Activated CD4-positive, alpha-beta T cell treated with anti-CD3 and anti-CD28 coated beads, Interleukin-2, amount 50 U/mL, for 16 hours (primary cell): ENCODE results near the gene AHNAK2.

Experiments used
- DNase-seq: peaks from one replicate; pipeline ENCODE4 v3.0.0-alpha.2; 2020

The AHNAK2 gene

DNA sequence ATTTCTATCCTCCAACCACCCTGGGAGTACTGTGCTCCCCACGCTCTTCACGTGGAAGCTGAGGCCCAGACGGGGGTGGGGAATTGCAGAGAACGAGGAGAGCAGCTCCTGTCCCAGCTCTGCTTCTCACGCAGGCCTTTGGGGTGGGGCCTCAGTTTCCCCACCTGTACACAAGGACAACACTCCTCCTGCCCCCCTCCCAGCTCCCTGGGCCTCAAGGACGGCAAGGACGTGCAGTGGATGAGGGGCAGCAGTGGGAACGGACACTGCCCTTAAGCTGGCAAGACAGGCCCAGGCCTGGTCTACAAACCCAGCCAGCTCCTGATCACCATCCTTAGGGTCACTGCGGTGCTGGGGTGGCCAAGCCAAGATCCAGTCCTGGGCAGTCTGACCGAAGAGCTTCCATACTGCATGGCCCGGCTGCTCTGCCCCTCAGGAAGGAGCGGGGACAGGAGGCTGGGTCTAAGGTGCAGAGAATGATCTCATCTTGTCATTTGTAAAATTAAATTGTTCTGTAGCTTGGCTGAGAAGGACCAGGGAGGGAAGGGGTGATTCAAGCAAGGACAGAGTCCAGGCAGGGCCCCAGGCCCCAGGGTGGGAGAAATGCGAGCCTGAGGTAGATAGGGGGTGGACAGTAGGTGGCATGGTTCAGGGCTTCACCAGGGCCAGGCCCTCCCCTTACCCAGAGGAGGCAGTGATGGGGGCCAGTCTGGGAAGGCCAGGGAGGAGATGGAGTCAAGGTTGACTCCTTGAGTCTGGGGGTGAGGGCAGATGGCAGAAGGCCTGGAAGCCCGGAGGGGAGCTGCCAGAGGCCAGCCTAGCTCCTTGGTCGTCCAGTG lies 6.1 kb upstream of the AHNAK2 start:
- no peak for DNase-seq

DNA sequence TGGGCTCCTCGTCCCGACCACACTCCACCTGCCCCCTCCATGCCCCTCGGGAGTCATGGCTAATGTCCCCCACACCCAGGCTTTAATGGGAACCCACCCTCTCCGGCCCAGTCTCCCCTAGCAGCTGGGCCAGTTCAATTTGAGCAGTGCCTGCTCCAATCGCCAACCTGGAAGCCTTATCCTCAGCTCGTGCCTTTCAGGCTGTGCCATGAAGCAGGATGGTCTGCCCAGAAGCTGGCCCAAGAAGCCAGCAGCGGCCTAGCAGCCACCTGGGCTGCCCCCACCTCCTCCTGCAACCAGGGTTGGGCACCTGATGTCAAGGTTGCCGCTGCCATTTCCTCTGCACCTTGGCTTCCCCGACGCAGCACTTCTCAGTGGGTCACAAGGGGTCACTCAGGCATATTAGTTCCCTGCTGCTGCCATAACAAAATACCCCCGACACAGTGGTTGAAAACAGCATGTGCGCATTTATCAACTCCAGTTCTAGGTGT lies 5.1 kb upstream of the AHNAK2 start:
- no peak for DNase-seq

DNA sequence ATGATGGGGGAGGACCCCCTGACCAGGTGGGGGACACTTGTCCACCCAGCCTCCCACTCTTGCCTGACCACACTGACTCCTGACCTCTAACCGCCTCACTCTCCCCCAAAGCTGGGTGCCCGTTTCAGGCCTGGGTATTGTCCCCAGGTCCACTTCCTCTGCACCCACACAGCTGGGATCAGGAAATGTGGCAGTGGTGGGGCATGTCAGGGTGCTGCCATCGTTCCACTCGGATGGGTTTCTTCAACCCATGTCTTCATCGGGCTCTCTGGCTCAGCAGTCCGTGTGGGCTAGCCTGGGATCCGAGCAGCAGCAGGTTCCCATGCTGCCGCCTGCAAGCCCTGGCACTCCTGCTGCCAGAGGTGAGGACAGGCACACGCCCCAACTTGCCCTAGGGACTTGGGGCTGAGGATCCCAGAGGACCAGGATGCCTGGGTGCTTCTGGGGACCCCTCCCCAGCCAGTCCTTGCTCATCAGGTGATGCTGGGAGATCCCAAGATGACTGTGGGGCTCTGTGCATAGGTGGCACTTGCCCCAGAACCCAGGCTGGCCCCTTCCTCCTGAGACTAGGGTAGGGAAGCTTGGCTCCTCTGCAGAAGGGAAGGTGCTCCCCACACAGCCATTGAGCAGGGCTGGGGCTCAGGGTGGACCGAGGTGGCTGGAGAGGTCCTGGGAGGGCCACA lies 4.5 kb upstream of the AHNAK2 start:
- no peak for DNase-seq

DNA sequence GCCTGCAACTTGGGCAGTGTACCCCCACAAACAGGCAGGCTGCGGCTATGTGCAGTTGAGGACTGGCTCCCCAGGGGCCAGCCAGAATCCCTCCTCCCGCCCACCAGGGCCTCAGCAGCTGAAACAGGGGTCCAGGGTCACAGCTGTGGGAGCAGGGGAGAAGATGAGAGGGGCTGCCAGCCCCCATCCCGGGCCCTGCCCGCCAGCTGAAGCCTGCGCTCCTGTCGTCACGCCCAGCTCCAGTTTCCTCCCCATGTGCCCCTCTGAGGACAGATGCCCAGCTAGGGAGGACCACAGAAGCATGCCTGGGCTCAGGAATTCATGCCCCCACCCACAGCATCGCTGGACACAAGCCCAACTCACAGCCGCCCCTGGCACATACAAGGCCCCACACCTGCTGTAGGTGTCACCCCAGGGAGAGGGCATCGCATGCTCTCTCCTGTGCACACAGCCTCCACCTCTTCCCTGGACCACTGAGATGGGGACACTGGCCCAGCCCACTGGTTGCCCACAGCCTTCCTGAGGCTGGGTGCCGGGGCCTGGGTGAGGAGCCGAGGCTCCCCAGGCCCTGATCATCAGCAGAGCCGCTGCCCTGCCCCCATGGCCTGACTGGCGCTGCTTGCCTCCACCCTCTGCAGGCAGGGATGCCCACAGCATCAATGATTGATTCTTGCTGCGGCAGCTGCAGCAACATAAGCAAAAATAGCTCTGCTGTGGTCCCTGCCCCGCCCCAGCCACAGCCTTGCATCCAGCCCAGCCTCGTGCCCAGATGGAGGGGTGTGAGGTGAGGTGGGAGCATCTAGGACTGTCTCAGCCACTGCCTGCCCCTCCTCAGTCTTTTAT lies 3.7 kb upstream of the AHNAK2 start:
- DNase-seq: no peak

DNA sequence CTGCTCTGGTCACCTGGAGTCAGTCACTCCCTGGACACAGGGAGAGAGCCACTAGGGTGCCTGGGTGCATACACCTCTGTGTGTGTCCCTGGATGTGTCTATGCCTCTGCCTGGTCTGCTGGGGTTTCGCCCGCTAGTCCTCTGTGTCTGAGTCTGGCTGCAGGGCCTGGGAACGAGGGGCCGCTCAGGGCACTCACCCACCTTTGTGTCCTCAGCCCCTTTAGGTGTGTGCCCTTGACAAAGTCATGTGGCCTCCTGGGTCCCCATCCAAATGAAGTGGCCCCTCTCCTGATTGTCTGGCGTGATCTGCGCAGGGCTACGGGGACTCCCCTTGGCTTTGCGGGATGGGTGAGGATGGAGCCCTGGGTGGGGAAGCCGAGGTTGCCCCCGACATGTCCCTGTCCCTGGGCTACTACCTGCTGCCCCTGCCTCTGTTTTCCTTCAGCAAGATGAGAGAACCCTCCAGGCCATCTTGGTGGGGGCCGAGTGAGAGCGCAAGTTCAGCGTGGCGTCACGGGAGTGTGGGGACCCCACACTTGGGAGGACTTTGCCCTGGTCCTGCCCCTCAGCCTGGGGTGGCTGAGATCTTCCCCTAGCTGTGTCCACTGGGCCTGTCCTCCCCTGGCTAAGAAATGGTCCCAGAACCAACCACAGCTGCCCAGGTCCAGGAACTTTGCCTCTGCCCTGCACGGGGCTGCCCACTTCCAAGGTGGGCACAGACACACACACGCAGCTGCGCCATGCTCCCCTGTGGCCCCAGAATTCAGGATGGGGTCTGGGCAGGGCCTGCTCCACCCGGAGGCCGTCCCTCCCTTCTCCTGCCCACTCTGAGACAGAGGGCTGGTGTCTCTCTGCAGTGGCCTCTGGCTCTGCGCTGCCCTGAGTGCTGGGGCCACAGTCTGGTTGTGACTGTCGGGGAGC lies 2.7 kb upstream of the AHNAK2 start:
- no peak for DNase-seq

DNA sequence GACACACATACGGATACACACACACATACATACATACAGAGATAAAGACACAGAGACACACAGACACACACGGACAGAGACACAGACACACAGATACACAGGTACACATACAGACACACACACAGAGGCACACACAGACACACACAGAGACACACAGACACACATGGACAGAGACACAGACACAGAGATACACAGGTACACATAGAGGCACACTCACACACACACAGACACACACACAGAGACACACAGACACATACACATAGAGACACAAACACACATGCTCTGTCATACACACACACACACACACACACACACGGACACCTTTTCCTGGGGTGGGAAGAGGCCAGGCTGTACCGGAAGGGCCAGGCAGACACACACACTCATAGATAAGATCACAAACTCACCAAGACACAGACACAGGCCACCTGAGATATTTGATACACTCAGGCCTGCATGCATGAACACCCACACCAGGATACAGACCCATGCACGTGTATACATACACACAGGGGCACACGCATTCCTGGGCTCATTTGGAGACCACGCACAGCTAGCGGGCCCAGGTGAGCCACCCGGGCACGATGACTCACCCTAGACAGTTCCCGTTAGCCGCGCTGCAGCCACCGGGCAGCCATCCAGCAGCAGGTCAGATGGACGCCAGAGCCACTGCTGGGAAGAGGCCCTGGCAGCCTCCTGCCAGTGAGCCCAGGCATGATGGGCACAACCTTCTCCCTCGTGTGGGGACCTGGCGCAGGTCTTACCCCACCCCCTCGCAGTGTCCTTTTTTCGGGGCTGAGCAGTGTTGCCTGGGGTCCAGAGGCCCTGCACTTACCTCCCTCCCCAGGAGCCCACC lies 1.8 kb upstream of the AHNAK2 start:
- no peak for DNase-seq

DNA sequence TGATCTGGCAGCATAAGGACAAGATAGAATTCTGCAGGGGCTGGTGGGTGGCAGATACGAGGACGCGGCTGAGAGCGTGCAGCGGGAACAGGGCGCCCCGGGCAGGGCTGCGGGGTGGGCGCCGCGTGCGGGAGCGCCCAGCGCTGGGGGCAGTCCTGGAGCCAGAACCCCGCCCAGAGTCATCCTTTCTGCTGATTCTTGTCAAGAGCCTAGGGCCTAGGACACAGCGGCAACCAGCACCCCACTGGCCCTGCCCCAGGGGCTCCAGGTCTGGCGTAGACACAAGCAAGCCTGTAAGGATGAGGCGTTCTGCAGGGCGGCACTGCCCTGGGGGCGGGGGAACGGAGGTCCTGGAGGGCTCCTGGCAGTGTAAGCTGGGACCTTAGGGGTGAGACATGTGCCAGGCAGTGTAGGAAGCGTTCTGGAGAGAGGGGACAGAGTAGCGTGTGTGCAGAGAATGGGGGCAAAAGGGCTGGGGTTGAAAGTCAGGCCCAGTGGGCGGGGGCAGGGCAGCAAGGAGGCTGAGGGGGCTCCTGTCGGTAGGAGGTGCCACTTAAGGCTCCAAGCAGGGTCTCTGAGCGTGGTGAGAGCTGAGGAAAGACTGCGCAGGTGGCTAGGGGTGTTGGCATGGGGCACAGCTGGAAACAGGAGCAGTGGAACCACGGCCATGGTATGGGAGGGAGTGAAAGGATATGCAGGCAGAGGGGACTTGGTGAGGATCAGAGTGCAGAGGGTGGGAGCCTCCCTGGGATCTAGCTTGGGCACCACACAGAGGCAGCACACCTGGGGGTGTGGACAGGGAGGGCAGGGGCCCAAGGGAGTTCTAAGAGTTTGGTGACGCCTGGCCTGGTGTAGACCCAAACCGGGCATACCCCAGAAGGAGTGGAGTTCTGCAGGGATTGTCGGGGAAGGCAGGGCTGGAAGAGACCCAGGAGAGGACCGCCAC lies 845 bp upstream of the AHNAK2 start:
- no peak for DNase-seq

DNA sequence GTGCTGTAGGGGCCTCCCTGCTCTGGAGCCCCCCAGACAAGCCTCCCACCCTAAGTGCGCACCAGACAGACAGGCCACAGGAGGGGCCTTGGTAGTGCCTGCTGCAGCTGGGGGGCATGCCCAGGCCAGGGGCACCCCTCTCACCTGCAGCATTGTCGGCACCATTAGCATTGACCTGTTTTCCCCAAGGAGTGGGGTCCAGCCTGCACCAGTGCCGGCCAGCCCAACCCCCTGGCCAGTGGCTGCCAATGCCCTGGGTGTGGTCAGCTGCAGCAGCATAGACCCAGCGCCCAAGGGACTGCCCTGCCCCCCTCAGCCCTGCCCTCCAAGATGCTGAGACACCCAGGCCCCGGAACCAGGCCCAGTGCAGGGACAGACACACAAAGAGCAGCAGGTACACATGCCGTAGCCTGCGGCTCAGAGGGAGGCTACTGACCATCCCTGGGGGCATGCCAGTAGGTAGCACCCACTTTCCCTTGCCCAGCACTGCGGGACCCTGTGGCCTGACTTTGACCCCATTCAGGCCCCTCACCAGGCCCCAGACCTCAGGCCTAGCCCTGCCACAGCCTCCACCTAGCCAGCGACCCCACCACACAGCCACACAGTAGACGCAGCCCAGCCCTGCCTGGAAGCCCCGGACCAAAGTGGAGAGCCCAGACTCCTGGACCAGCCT lies 1.0 kb downstream of the AHNAK2 start:
- no peak for DNase-seq

DNA sequence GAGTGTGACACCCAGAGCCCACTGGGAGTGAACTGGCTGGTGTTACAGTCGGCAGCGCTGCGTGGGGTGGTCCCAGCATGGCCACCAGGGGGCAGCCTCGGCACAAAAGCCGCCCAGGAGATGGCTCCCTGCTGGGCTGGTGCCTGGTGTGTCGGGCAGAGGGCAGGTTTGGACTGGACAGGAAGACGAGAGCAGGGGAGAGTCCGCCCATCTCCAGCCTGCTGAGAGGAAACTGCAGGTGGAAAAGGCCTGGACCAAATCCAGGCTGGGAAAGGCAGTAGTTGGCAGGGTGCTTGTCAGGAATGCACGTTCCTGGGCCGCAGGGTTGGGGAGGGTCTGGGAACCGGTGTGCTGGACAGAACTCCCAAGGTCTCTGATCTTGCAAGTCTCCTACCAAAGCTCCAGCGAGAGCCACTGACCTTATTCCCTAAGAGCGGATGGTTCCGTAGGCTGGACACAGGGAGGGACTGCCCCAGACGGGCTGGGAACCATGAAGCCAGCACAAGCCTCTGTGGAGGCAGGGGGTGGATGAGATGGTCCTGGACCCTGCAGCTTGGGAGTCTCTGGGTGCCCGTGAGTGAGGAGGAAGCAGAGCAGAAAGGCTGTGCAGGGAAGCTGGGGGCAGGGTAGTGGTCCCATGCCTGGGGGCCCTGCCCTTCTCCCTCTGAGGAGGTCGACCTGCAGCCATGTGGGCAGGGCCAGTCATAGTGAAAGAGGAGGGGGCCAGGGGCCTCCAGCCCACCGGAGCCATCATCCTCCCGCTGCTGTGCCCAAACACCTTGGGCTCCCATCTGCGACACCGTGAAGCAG lies 1.8 kb downstream of the AHNAK2 start:
- peak; percentile 85 for DNase-seq

DNA sequence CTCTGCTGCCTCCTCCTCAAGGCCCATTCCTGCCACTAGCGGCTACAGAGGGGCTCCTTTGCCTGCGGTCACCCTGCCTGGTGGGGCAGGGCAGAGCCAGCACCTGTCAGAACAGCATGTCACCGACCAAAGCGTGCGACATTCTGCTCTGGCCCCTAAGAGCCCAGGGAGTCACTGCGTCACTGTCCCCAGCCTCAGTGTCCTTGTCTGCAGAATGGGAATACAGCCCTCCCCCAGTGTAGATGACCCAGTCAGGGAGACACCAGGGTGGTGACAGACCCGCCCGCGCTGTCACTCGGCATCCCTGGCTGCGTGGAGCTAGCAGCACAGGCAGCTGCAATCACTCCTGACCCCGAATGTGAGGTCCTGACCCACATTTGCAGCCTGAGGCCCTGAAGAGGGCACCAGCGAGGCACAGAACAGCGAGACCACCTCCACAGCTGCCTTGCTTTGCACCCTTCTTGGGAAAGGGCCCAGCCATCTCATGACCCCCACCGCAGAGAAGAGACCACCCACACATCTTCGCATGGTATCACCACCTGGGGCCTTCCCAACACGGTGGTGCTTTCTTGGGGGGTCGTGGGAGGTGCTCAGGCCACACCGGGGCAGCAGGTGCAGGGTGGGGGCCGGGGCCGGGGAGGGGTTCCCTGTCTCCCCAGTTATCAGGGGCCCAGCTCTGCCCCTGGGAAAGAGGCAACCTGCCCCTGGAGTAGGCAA lies 2.5 kb downstream of the AHNAK2 start:
- DNase-seq: peak; percentile 38

DNA sequence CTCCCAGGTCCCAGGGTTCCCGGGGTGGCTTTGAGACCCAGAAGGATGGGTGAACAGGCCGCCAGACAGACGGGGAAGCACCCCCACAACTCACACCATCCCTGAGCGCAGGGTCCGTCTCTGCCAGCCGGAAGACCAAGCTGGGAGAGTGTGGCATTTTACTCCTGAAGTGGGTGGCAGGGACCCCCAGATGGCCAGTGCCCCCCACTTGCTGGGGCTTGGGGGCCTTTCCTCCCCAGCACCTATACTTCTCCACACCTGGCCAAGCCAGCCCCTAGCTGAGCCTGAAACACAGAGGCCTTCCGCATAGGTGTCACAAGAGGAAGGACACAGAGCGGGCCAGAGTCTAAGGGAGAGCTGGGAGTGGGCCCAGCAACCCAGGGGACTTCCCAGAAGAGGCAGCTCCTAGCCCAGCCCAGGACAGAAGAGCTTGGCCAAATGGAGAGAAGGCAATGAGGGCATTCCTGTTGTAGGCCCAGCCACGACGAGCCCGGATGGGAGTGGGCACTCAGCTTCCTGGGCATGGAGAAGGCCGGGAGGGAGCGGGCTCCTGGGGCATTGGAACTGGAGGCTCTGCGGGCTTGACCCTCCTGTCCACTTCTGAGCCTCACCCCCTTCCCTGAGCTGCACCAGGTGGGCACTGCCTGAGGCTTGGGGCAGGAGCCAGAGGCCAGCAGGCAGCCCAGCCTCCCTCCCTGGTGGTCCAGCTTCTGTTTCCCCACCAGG lies 3.3 kb downstream of the AHNAK2 start:
- no peak for DNase-seq

DNA sequence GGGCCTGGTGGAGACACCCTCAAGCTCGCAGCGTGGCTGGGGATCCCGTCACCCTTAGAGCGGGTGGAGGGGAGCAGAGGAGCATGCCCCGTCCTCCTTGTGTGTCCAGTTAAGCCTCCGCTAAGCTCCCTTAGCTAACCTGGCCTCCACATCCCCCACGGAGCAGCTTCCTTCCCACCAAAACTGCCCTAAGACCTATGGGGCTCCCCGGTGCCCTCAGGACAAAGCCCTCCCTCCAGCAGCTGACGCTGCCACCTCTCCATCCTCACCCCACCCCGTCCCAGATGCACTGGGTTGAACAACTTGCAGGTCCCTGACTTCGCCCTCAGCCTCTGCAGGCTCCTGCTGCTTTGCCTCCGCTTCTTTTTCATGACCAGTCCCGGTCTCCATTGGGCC lies 4.0 kb downstream of the AHNAK2 start:
- no peak for DNase-seq

DNA sequence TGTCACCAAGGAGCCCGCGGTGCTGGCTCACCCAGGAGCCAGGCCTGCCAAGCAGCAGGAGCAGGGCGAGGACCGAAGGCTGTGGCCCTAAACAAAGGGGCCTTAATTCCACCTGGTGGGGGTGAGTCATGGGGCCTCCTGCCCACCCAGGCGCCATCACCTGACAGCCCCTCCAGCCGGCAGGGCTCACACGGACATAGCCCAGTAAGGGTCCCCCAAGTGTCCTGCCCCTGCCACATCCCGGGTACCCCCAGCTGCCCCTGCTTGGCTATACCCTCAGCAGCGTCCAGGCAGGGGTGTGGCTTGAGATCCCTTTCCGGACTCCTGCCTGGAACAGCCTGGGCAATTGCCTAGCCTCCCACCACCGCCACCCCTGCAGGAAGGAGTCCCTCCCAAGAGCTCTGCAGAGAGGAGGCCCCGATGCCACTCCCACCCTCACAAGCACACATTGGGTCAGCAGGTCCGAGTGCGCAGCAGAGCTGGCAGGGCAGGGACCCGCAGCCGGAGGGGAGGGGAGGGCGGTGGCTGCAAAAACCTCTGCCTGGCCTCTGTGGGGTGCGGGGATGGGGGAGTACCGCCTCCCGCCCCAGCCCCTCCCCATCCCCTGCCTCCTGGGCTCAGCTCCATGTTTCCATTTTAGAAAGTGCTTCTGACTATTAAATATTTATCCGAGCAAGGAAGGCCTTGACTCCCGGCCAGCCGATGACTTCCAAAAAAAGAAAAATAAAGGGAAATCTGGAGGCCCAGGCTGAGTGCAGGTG lies 4.6 kb downstream of the AHNAK2 start:
- DNase-seq: no peak

DNA sequence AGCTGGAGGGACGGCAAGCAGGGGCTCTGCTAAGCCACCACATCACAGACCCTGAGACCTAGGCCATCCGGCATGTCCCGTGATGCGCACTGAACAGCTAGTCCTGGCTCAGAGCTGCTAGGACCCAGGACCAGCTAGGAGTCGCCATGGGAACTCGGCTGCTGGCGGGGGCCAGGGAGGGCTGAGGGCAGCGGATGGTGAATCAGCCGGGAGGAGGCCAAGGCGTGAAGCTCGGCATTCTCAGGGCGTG lies 5.1 kb downstream of the AHNAK2 start:
- no peak for DNase-seq

DNA sequence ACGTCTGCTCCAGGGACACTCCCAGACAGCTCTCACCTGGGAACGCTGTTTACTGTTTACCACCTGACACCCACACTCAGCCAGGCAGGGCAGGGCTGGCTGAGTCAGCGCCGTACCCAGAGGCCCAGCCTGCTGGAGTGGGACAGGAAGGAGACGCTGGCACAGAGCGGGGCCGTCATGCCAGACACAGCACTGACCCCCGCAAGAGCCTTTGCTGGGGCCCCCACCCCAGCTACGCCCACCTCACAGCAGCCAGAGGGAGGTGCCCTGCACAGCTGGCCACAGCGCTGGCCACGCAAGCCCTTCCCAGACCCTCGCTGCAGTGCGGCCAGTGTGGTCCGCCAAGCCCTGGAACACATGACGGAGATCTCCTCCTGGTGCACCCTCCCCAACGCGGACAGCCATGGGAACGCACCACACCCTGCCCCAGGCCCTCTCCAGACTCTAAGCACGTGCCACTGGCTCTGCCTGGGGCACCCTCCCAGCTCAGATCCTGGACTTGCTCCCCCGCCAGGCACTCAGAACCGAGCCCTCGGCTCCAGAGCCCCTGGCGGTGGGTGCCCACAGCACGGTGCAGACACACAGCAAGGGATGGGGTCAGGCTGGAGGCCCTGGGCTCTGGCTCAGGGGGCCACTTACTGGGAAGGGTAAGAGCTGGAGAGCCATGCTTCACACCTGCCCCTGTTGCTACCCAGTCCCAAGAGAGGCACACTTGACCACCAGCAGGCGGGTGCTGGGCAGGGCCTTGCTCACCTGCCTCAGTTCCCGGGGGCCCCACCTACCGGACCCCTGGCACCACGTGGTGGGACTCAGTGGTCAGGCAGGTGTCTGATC lies 5.7 kb downstream of the AHNAK2 start:
- no peak for DNase-seq
